GM21515 (cell line): ENCODE measurements around the gene SHC1.

ENCODE experiments used
- ATAC-seq: cut with Tn5 transposase; IDR thresholded peaks from one replicate; pipeline ENCODE4 v1.9.1; 2021; ENCODE audit not compliant: unreplicated experiment

Gene SHC1

GRCh38 chr1:154974808-154975408, 4.4 kb upstream of the SHC1 start:
- ATAC-seq: peak; percentile 38

GRCh38 chr1:154974102-154974807, 3.7 kb upstream of the SHC1 start, which contains the start of gene CKS1B:
Gene CKS1B, plus strand, starts transcription at chr1:154974681. Its CDS starts 65 bp downstream, at chr1:154974746.
- ATAC-seq: peak; percentile 72

- no peak for ATAC-seq
These were observed 3.0 kb upstream of the SHC1 start for GRCh38 chr1:154973344-154974101.

GRCh38 chr1:154972517-154973343, 2.2 kb upstream of the SHC1 start:
- ATAC-seq: no peak

- no peak for ATAC-seq
These were observed 1.6 kb upstream of the SHC1 start for GRCh38 chr1:154972213-154972516.

GRCh38 chr1:154971341-154971998, 923 bp upstream of the SHC1 start:
- no peak for ATAC-seq

- no peak for ATAC-seq
These were observed 591 bp downstream of the SHC1 start for GRCh38 chr1:154969860-154970452.

GRCh38 chr1:154969246-154969645, 1.3 kb downstream of the SHC1 start:
- no peak for ATAC-seq

- no peak for ATAC-seq
These were observed 1.8 kb downstream of the SHC1 start for GRCh38 chr1:154968731-154969130.

GRCh38 chr1:154967331-154967950, 3.1 kb downstream of the SHC1 start:
- no peak for ATAC-seq

- ATAC-seq: no peak
These were observed 4.4 kb downstream of the SHC1 start for GRCh38 chr1:154966111-154966510.

- ATAC-seq: no peak
These were observed 6.2 kb downstream of the SHC1 start for GRCh38 chr1:154964359-154964758.

- no peak for ATAC-seq
These were observed 6.9 kb downstream of the SHC1 start for GRCh38 chr1:154963643-154964042.

GRCh38 chr1:154962795-154963330, 7.7 kb downstream of the SHC1 start:
- ATAC-seq: no peak

GRCh38 chr1:154962156-154962749, 8.3 kb downstream of the SHC1 start:
- no peak for ATAC-seq

- peak; percentile 54 for ATAC-seq
These were observed 9.1 kb downstream of the SHC1 start, which contains the start of gene PYGO2 for GRCh38 chr1:154961207-154962155. Gene PYGO2, minus strand, starts transcription at chr1:154961782. Its CDS starts 206 bp downstream, at chr1:154961576.

GRCh38 chr1:154960446-154961136, 10.0 kb downstream of the SHC1 start:
- no peak for ATAC-seq
